Dendritic cell treated with granulocyte-macrophage colony-stimulating factor and Interleukin-4, amounts not matched to agents 40 ng/mL and 50 ng/mL, for 4 days (primary cell): Measurements from ENCODE around the gene PLA2G2F.

ENCODE experiments used
- H3K27ac Mint-ChIP-seq: one replicate; pipeline ENCODE4 v1.8.0; 2022; ENCODE audit warnings: mild to moderate bottlenecking, mixed read lengths
- H3K27me3 Mint-ChIP-seq: one replicate; pipeline ENCODE4 v1.8.0; 2022; ENCODE audit warnings: mild to moderate bottlenecking, mixed read lengths
- H3K36me3 Mint-ChIP-seq: one replicate; pipeline ENCODE4 v1.8.0; 2022; ENCODE audit warnings: low read depth, mixed read lengths
- H3K4me1 Mint-ChIP-seq: one replicate; pipeline ENCODE4 v1.8.0; 2022; ENCODE audit warnings: low read depth, mixed read lengths
- H3K4me3 Mint-ChIP-seq: one replicate; pipeline ENCODE4 v1.8.0; 2022; ENCODE audit warnings: mild to moderate bottlenecking, moderate library complexity, mixed read lengths
- H3K9me3 Mint-ChIP-seq: one replicate; pipeline ENCODE4 v1.8.0; 2022; ENCODE audit warnings: mixed read lengths
- intact Hi-C: fragments of 100-400 bp; cut with micrococcal nuclease; formaldehyde crosslinking; loops from one replicate; pipeline ENCODE4 v1.15.0; 2022

The PLA2G2F gene

DNA sequence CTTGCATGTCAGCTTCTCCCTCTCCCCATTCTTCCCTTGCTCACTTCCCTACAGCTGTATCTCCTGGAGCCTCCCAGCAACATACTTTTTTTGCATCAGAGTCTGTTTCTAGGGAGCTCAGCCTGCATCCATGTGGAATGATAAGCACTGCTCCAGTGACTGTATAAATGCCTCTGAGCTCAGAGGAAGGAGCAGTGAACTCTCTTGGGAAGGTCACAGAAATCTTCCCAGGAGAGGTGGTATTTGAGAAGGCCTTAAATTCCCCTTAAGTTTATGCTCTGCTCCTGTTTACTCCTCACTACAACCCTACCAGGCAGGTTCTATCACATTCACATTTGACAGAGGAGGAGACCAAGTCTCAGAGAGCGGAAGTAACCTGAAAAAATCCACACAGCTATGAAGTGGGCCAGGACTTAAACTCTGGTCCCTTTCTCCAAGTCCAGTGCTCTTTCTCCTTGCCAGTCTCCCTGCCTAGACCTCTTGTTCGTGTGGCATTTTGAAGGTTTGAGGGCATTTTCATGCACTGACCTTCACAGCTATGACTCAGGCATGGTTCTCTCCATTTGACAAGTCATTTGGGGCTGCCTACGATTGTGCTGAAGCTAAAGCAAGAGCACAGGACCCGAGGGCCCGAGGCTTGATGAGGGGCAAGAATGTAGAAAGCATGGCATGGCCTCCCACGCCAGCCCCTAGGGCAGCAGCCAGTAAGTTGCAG lies 41.2 kb downstream of the PLA2G2F start:
- H3K4me3 Mint-ChIP-seq: no peak overlapping the region
- H3K27me3 Mint-ChIP-seq: peaks cover 34% of the 10 kb centered on the region
- intact Hi-C loops: no loop called here

DNA sequence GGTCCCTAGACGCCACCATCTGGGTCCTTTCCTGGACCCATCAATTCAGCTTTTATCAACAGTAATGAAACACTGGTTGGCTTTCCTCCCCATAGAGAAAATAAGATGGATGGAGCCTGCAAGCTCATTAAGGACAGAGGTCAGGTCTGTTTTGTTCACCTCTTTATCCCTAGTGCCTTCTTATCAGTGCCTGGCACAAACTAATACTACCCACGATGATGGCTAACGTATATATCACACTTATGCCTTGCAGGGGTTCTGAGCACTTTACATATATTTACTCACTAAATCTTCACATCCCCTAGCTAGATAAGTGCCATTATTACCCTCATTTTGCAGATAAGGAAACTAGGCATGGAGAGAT lies 41.7 kb downstream of the PLA2G2F start:
- H3K27ac Mint-ChIP-seq: no peak overlapping the region
- H3K9me3 Mint-ChIP-seq: peaks cover 16% of the 10 kb centered on the region
- intact Hi-C loops: no loop called here
- peaks cover 13% of the 10 kb centered on the region for H3K4me1 Mint-ChIP-seq
- H3K36me3 Mint-ChIP-seq: no peaks in the 10 kb centered on the region
- H3K27me3 Mint-ChIP-seq: peaks cover 38% of the 10 kb centered on the region
- no peak overlapping the region for H3K4me3 Mint-ChIP-seq

More for the DNA sequence above, 41.2 kb downstream of the PLA2G2F start:
- Mint-ChIP-seq H3K9me3 (peaks cover 16% of the 10 kb centered on the region), H3K36me3 (no peaks in the 10 kb centered on the region), H3K27ac (no peak overlapping the region), H3K4me1 (peaks cover 11% of the 10 kb centered on the region)

- Mint-ChIP-seq H3K27me3 (peaks cover 45% of the 10 kb centered on the region), H3K9me3 (peaks cover 16% of the 10 kb centered on the region), H3K36me3 (no peaks in the 10 kb centered on the region), H3K27ac (no peak overlapping the region), H3K4me1 (peaks cover 19% of the 10 kb centered on the region), H3K4me3 (no peak overlapping the region)
- intact Hi-C loops: no loop called here
Observed at GRCh38 chr1:20182415-20182814, 43.3 kb downstream of the PLA2G2F start.

DNA sequence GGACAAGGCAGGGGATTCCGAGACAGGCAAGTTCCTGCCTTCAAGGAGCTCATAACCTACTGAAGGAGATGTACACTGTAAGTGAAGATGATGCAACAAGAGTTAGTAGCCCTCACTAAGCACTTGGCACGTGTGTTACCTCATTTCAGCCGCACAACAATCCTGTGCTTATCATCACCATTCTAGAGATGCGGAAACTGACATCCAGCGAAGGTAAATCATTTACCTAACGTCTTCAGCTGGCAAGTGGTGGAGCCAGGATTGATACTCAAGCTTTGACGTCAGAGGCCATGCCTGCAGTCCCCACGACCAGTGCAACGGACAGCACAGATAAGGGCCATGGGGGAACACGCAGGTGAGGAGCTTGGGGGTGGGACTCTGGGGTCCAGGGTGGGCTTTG lies 43.9 kb downstream of the PLA2G2F start:
- Mint-ChIP-seq H3K9me3 (peaks cover 16% of the 10 kb centered on the region), H3K36me3 (no peaks in the 10 kb centered on the region), H3K27ac (no peak overlapping the region), H3K4me1 (peaks cover 21% of the 10 kb centered on the region), H3K4me3 (no peak overlapping the region), H3K27me3 (peaks cover 48% of the 10 kb centered on the region)
- intact Hi-C loops: no loop called here

- H3K27ac Mint-ChIP-seq: no peak overlapping the region
- peaks cover 28% of the 10 kb centered on the region for H3K4me1 Mint-ChIP-seq
- H3K36me3 Mint-ChIP-seq: no peaks in the 10 kb centered on the region
Observed at GRCh38 chr1:20183616-20184271, 44.6 kb downstream of the PLA2G2F start.

GRCh38 chr1:20184481-20184900 lies 45.4 kb downstream of the PLA2G2F start:
- intact Hi-C loops: no loop called here
- Mint-ChIP-seq H3K9me3 (peaks cover 9% of the 10 kb centered on the region), H3K36me3 (no peaks in the 10 kb centered on the region), H3K4me3 (no peak overlapping the region), H3K4me1 (peaks cover 28% of the 10 kb centered on the region), H3K27ac (no peak overlapping the region), H3K27me3 (peaks cover 55% of the 10 kb centered on the region)

More at GRCh38 chr1:20183616-20184271, 44.6 kb downstream of the PLA2G2F start:
- Mint-ChIP-seq H3K9me3 (peaks cover 16% of the 10 kb centered on the region), H3K4me3 (no peak overlapping the region), H3K27me3 (peaks cover 52% of the 10 kb centered on the region)
- intact Hi-C loops: no loop called here

DNA sequence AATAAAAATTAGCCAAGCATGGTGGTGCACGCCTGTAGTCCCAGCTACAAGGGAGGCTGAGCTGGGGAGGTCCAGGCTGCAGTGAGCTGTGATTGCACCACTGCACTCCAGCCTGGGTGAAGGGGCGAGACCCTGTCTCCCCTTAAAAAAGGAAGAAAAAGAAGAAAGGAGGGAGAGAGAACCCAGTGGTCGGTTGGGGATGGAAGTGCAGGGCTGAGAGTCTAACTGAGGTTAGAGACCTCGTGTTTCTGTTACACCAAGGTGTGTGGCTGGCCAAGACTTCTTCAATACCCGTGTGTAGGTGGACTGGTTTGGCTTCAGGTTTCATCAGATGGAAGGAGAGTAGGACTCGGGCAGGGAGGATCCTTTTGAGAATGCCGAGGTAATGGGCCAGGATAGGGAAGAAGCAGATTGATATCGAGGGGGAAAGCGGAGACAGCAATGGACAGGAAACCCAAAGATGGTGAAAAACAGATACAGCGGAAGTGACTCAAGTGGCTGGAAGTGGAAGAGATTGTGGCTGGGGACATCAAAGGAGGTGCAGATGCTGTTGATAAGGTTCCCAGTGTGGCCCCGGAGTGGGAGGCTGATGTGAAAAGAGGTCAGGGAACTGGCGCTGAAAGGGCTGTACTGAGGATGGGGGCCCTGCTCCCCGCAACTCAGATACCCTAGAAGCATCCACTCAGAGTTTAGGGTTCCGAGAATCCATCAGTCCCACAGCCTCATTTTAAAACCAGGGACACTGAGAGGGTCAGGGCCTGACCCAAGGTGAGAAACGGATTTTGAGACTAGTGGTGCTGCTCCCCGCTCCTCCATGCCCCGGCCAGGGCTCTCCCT lies 46.1 kb downstream of the PLA2G2F start:
- Mint-ChIP-seq H3K27ac (no peak overlapping the region), H3K4me1 (peaks cover 28% of the 10 kb centered on the region), H3K36me3 (no peaks in the 10 kb centered on the region), H3K27me3 (peaks cover 58% of the 10 kb centered on the region), H3K9me3 (peaks cover 2% of the 10 kb centered on the region), H3K4me3 (no peak overlapping the region)
- intact Hi-C loops: no loop called here

DNA sequence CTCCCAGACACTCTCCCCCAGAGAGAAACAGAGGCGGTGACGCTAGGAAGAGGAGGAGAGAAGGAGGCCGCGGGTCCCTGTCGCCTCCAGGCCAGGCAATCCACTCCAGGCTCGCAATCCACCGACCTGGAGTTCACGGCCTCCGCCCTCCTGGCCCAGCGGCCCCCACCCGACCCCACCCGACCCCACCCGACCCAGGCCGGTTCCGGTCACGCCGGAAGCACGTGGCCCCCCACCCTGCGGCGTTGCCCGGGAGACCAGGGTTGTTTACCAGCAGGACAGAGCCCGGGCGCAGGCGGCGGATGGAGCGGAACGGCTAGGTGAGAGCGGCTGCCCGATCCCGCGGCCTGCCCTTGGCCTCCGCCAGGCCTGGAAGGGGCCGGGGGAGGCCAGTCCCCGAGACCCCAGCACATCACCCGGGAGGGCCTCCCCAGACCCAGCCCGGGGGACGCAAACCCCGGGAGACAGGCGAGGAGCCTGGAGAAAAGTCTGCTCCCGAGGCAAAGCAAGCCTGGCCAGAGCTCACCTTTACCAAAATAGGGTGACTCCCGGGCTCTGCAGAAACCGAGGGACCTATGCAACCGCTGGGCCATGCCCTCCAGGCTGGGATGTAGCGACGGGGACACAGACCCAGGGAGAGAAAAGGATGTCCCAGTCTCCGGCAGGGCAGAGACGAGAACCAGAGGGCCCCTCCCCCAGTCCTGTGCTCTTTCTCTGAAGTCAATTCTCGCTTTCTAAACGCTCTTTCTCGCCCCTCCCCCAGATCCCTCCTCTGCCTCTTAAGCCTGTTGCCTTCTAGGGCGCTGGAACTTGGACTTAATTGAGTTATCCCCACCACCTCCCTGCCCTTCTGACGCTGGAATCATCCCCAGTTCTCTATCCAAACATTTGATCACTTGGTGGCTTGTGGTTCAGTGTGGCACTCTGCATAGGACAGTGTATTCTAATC lies 47.0 kb downstream of the PLA2G2F start, which contains the start of the genes PLA2G2C and UBXN10:
PLA2G2C (minus strand) TSS at position 685 of the 949 bp plus-strand sequence. CDS start 9,155 bp downstream, outside the sequence.
UBXN10 (plus strand) TSS at position 263 of the 949 bp plus-strand sequence. CDS start 4,466 bp downstream, outside the sequence.
- no peak within 1 kb of the TSS for H3K27ac Mint-ChIP-seq
- H3K4me3 Mint-ChIP-seq: no peak within 1 kb of the TSS
- H3K27me3 Mint-ChIP-seq: peaks cover 61% of the 10 kb centered on the region
- H3K9me3 Mint-ChIP-seq: no peaks in the 10 kb centered on the region
- no peaks in the 10 kb centered on the region for H3K36me3 Mint-ChIP-seq
- intact Hi-C loops: no loop called here
- peaks cover 28% of the 10 kb centered on the region for H3K4me1 Mint-ChIP-seq

DNA sequence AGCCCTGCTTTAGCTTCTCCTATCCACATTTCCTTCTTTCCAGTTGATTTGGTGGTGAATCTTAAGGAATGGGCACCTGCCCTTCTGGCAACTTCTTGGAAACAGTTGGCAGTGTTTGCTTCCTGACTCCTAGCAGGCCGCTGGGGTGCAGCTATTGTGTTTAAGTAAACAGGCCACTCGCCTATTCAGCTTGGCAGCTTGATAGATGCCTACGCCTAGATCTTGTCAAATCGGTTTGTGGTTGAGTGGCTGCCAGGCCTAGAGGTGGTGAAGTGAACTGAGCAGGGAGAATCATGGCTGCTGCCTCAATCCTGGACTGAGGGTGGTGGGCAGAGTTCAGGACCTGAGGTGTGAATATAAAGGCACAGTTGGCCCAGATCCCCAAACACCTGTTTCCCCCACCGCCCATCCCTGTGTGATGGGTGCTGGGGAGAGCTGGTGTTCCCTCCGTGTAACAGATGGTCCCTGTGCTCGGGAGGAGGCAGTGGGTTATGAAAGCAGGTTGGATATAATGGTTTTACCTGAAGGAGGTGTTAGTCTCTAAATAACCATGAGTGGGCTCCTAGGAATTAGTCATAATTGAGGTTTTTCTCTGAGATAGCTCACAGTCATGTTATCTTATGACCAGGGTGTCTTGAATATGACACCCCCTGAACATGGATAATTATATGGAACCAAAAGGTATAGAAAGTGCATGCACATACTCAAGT lies 48.1 kb downstream of the PLA2G2F start:
- no peak overlapping the region for H3K27ac Mint-ChIP-seq
- no peaks in the 10 kb centered on the region for H3K36me3 Mint-ChIP-seq
- no peaks in the 10 kb centered on the region for H3K9me3 Mint-ChIP-seq
- no peak overlapping the region for H3K4me3 Mint-ChIP-seq
- peaks cover 66% of the 10 kb centered on the region for H3K27me3 Mint-ChIP-seq
- H3K4me1 Mint-ChIP-seq: peaks cover 28% of the 10 kb centered on the region
- intact Hi-C loops: no loop called here

- Mint-ChIP-seq H3K4me3 (no peak overlapping the region), H3K36me3 (no peaks in the 10 kb centered on the region), H3K4me1 (peaks cover 28% of the 10 kb centered on the region), H3K27me3 (peaks cover 72% of the 10 kb centered on the region), H3K9me3 (no peaks in the 10 kb centered on the region), H3K27ac (no peak overlapping the region)
- intact Hi-C loops: no loop called here
Observed at GRCh38 chr1:20187813-20188454, 48.8 kb downstream of the PLA2G2F start.

DNA sequence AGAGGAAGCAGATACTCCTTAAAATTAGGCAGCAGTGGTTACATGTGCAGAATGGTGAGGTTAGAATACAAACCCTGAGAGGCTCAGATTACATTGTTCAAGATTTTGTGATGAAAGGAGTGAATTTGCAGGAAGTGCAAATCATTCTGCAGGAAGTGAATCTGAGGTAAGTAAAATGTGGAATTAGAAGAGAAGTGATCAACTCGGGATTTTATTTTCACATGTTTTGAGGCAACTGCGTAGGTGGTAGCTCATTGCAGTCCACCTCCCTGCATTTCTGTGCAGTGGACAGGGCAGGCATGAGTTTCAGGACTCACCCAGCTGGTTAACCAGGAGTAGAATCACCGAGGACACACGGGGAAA lies 49.3 kb downstream of the PLA2G2F start:
- no peaks in the 10 kb centered on the region for H3K9me3 Mint-ChIP-seq
- intact Hi-C loops: no loop called here
- peaks cover 73% of the 10 kb centered on the region for H3K27me3 Mint-ChIP-seq
- no peak overlapping the region for H3K4me3 Mint-ChIP-seq
- no peak overlapping the region for H3K27ac Mint-ChIP-seq
- H3K4me1 Mint-ChIP-seq: peaks cover 28% of the 10 kb centered on the region
- H3K36me3 Mint-ChIP-seq: no peaks in the 10 kb centered on the region

GRCh38 chr1:20189664-20190063 lies 50.5 kb downstream of the PLA2G2F start:
- intact Hi-C loops: no loop called here
- H3K4me3 Mint-ChIP-seq: no peak overlapping the region
- peaks cover 65% of the 10 kb centered on the region for H3K27me3 Mint-ChIP-seq
- H3K27ac Mint-ChIP-seq: no peak overlapping the region
- H3K9me3 Mint-ChIP-seq: no peaks in the 10 kb centered on the region
- no peaks in the 10 kb centered on the region for H3K36me3 Mint-ChIP-seq
- H3K4me1 Mint-ChIP-seq: peaks cover 24% of the 10 kb centered on the region
